ENCODE data around the gene ALPL.

GRCh38 chr1:21490774-21491487 lies 18.3 kb upstream of the ALPL start:
- TF ChIP-seq, protein P1, sequence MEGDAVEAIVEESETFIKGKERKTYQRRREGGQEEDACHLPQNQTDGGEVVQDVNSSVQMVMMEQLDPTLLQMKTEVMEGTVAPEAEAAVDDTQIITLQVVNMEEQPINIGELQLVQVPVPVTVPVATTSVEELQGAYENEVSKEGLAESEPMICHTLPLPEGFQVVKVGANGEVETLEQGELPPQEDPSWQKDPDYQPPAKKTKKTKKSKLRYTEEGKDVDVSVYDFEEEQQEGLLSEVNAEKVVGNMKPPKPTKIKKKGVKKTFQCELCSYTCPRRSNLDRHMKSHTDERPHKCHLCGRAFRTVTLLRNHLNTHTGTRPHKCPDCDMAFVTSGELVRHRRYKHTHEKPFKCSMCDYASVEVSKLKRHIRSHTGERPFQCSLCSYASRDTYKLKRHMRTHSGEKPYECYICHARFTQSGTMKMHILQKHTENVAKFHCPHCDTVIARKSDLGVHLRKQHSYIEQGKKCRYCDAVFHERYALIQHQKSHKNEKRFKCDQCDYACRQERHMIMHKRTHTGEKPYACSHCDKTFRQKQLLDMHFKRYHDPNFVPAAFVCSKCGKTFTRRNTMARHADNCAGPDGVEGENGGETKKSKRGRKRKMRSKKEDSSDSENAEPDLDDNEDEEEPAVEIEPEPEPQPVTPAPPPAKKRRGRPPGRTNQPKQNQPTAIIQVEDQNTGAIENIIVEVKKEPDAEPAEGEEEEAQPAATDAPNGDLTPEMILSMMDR (IDR thresholded peaks at IDR 0.05; ENCODE audit: poor library complexity, severe bottlenecking), result peak; percentile 42
- peak; percentile 33 for TF ChIP-seq SMC3 (conservative IDR thresholded peaks at IDR 0.05; ENCODE audit: poor library complexity)
- TF ChIP-seq MXI1 (conservative IDR thresholded peaks at IDR 0.05; ENCODE audit: poor library complexity, severe bottlenecking), result no peak

Measured in neural cell (in vitro differentiated cells).